HG02763 (cell line): Measurements from ENCODE around the gene CEP57L1.
A peak's percentile ranks its signal among the peaks of the same experiment; 100 is the strongest.

Source experiments
- ATAC-seq: cut with Tn5 transposase; IDR thresholded peaks from one replicate; pipeline ENCODE4 v1.9.1; 2021; ENCODE audit warnings: mild to moderate bottlenecking, moderate library complexity; ENCODE audit not compliant: unreplicated experiment

Gene CEP57L1

GRCh38 chr6:109095036-109095834 lies at the start of gene CEP57L1:
Gene CEP57L1, plus strand, starts transcription at chr6:109095507. Its CDS starts 49,715 bp downstream, at chr6:109145222.
- peak; percentile 60 for ATAC-seq

- no peak for ATAC-seq
Observed at GRCh38 chr6:109048176-109048575, 47.1 kb upstream of the CEP57L1 start.

GRCh38 chr6:109048670-109049415 lies 46.5 kb upstream of the CEP57L1 start:
- no peak for ATAC-seq

- ATAC-seq: no peak
Observed at GRCh38 chr6:109050012-109050411, 45.3 kb upstream of the CEP57L1 start.

- ATAC-seq: no peak
Observed at GRCh38 chr6:109050447-109051102, 44.7 kb upstream of the CEP57L1 start.

GRCh38 chr6:109051301-109052017 lies 43.8 kb upstream of the CEP57L1 start:
- no peak for ATAC-seq

GRCh38 chr6:109052018-109052651 lies 43.2 kb upstream of the CEP57L1 start:
- no peak for ATAC-seq

GRCh38 chr6:109052852-109053251 lies 42.5 kb upstream of the CEP57L1 start:
- ATAC-seq: no peak

- ATAC-seq: no peak
Observed at GRCh38 chr6:109053336-109053735, 42.0 kb upstream of the CEP57L1 start.

GRCh38 chr6:109055771-109056235 lies 39.5 kb upstream of the CEP57L1 start:
- ATAC-seq: no peak

GRCh38 chr6:109056661-109057060 lies 38.6 kb upstream of the CEP57L1 start:
- ATAC-seq: no peak

GRCh38 chr6:109058620-109059019 lies 36.7 kb upstream of the CEP57L1 start:
- ATAC-seq: no peak

- ATAC-seq: no peak
Observed at GRCh38 chr6:109059153-109059552, 36.2 kb upstream of the CEP57L1 start.

- ATAC-seq: no peak
Observed at GRCh38 chr6:109059571-109060021, 35.7 kb upstream of the CEP57L1 start.

GRCh38 chr6:109060571-109060970 lies 34.7 kb upstream of the CEP57L1 start:
- no peak for ATAC-seq

- no peak for ATAC-seq
Observed at GRCh38 chr6:109062216-109062615, 33.1 kb upstream of the CEP57L1 start.

- ATAC-seq: no peak
Observed at GRCh38 chr6:109062767-109063352, 32.4 kb upstream of the CEP57L1 start.

- no peak for ATAC-seq
Observed at GRCh38 chr6:109069746-109070145, 25.6 kb upstream of the CEP57L1 start.

GRCh38 chr6:109071125-109071917 lies 24.0 kb upstream of the CEP57L1 start:
- ATAC-seq: no peak
